Left ventricle myocardium inferior (tissue), 1 donor: ENCODE measurements around the gene ACOT13. TPM values are rescaled to one million over a fixed set of nuclear protein-coding genes. Genes with fewer than 3 reads are reported as not detected.
"Not testable (repeated sequence)": the region's sequence is repeated elsewhere in the genome, so short reads cannot be mapped to it uniquely, and the experiment has no call there.

Experiments used
- DNase-seq: peaks from one replicate; pipeline ENCODE4 v3.0.0-alpha.2; 2020
- H3K27ac ChIP-seq: fragments of 200-600 bp; replicated peaks from 2 replicates; pipeline ENCODE4 v1.8.0; 2021
- H3K27me3 ChIP-seq: fragments of 200-600 bp; 2 replicates; pipeline ENCODE4 v1.8.0; 2021; ENCODE audit warnings: low read depth
- H3K36me3 ChIP-seq: fragments of 200-600 bp; 2 replicates; pipeline ENCODE4 v1.8.0; 2021
- H3K4me1 ChIP-seq: fragments of 200-600 bp; 2 replicates; pipeline ENCODE4 v1.8.0; 2021
- H3K4me3 ChIP-seq: fragments of 200-600 bp; 2 replicates; pipeline ENCODE4 v1.8.0; 2021; ENCODE audit warnings: mild to moderate bottlenecking, moderate library complexity
- H3K9me3 ChIP-seq: fragments of 200-600 bp; replicated peaks from 2 replicates; pipeline ENCODE4 v1.8.0; 2021
- CTCF ChIP-seq: fragments of 200-600 bp; IDR thresholded peaks from 2 replicates; pipeline ENCODE4 v1.8.0; 2021; ENCODE audit warnings: antibody characterized with exemption, mild to moderate bottlenecking, borderline replicate concordance
- intact Hi-C: fragments of 100-400 bp; cut with micrococcal nuclease; formaldehyde crosslinking; loops from one replicate; pipeline ENCODE4 v1.11.0; 2022
- total RNA-seq: library from RNA; stranded (reverse); fragmentation: NEBNext Ultra II Directional; extraction: Animal tissue kit (Norgen Biotek cat#: 25700); gene quantifications from one replicate; pipeline ENCODE4 v1.2.1, GENCODE V29; 2021
- donor health status: DM: no; HTN: yes; CAD: no; lungs with severe emphysema.

ACOT13 gene
- total RNA-seq, 1 donor from 2014 or later: 59.2 TPM

- Histone ChIP-seq H3K36me3 (peaks cover 55% of the 10 kb centered on the region), H3K4me1 (no peaks in the 10 kb centered on the region)
- no peak for TF ChIP-seq CTCF
Measured at GRCh38 chr6:24655215-24655614, 11.7 kb upstream of the ACOT13 start.

DNA sequence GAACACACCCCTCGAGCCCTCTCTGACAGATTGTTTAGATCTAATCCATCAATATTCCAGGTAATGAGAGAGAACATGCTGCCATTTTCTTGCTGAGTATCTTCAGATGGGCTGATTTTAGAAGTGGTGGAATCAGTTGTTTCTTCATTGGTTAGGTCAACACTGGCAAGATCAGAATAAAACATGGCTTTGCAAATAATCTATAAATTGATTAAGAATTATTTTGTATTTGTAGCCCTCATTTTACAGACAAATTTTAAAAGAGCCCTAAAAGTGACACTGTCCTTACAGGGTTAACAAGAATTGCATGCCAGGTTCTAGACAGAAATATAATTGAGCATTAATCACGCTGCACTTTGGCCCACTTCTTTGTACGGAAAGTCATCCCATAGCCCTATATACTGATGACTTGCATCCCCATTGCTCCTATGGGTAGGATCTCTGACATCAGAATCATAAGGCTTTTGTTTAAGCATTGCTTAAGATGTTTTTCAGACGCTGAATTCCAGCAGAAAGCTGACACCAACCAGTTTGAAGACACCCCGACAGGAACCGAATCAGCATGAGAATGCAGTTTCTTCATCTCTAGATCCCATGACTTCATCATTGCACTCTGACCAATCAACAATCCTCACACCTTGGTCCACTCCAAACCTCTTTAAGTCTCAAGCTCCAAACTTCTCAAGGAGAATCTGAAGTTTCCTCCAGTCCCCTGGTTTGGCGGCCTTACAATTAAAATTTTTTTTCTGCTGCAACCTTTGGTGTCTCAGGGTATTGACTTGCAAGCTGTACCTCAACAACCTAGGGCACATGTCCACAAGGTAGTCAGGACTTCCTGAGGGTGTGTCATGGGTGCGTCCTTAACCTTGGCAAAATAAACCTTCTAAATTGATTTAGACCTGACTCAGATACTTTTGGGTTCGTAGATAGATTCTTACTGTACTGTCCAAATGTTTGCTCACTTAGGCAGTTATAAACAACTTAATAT lies 8.0 kb upstream of the ACOT13 start:
- no peaks in the 10 kb centered on the region for H3K9me3 ChIP-seq
- DNase-seq: no peak
- H3K36me3 ChIP-seq: peaks cover 39% of the 10 kb centered on the region
- intact Hi-C loops: no loop called here
- no peak for TF ChIP-seq CTCF
- no peak overlapping the region for H3K27ac ChIP-seq
- no peak overlapping the region for H3K4me3 ChIP-seq
- H3K27me3 ChIP-seq: no peaks in the 10 kb centered on the region
- peaks cover 12% of the 10 kb centered on the region for H3K4me1 ChIP-seq

More at GRCh38 chr6:24655215-24655614, 11.7 kb upstream of the ACOT13 start:
- intact Hi-C loops: no loop called here
- DNase-seq: no peak
- H3K4me3 ChIP-seq: no peak overlapping the region
- H3K9me3 ChIP-seq: no peaks in the 10 kb centered on the region
- no peak overlapping the region for H3K27ac ChIP-seq
- no peaks in the 10 kb centered on the region for H3K27me3 ChIP-seq

DNA sequence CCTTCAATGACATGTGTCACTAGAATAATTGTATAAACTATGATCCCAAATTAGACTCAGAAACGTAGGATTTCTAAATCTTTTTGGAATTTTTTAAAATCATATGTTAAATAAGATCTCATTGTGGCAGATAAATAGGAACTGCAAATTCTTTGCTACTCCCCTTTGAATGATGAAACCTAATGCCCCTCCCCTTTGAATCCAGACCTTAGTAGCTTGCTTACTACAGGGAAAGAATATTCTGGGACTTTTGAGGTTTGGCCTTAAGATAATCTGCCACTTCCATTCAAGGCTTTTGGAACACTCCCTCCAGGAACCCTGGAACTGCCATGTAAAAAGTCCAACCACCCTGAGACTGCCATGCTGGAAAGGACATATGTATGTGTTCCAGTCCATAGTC lies 7.3 kb upstream of the ACOT13 start:
- intact Hi-C loops: no loop called here
- peaks cover 17% of the 10 kb centered on the region for H3K4me1 ChIP-seq
- H3K27ac ChIP-seq: no peak overlapping the region
- no peaks in the 10 kb centered on the region for H3K9me3 ChIP-seq
- no peak overlapping the region for H3K4me3 ChIP-seq
- peaks cover 37% of the 10 kb centered on the region for H3K36me3 ChIP-seq
- no peak for DNase-seq
- H3K27me3 ChIP-seq: no peaks in the 10 kb centered on the region
- TF ChIP-seq CTCF: no peak

GRCh38 chr6:24660105-24660504 lies 6.8 kb upstream of the ACOT13 start:
- no peaks in the 10 kb centered on the region for H3K27me3 ChIP-seq
- H3K4me1 ChIP-seq: peaks cover 23% of the 10 kb centered on the region
- intact Hi-C loops: no loop called here
- no peak for TF ChIP-seq CTCF
- H3K9me3 ChIP-seq: no peaks in the 10 kb centered on the region
- DNase-seq: no peak
- H3K27ac ChIP-seq: no peak overlapping the region
- H3K36me3 ChIP-seq: peaks cover 34% of the 10 kb centered on the region
- no peak overlapping the region for H3K4me3 ChIP-seq

DNA sequence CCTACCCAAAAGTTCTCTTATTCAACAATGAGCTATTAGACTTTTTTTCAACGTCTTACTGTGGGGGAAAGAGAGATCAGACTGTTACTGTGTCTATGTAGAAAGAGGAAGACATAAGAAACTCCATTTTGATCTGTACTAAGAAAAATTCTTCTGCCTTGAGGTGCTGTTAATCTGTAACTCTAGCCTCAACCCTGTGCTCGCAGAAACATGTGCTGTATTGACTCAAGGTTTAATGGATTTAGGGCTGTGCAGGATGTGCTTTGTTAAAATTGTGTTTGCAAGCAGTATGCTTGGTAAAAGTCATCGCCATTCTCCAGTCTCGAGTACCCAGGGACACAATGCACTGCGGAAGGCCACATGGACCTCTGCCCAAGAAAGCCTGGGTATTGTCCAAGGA lies 5.1 kb upstream of the ACOT13 start:
- Histone ChIP-seq H3K36me3 (peaks cover 28% of the 10 kb centered on the region), H3K4me1 (peaks cover 38% of the 10 kb centered on the region)
- H3K27ac ChIP-seq, DNase-seq, H3K4me3 ChIP-seq, H3K27me3 ChIP-seq, H3K9me3 ChIP-seq, intact Hi-C loops: not testable (repeated sequence)

GRCh38 chr6:24662236-24662635 lies 4.6 kb upstream of the ACOT13 start:
- H3K27me3 ChIP-seq: no peaks in the 10 kb centered on the region
- no peak overlapping the region for H3K4me3 ChIP-seq
- TF ChIP-seq CTCF: no peak
- H3K36me3 ChIP-seq: peaks cover 23% of the 10 kb centered on the region
- intact Hi-C loops: no loop called here
- no peak for DNase-seq
- H3K4me1 ChIP-seq: peaks cover 41% of the 10 kb centered on the region
- H3K9me3 ChIP-seq: no peaks in the 10 kb centered on the region
- H3K27ac ChIP-seq: no peak overlapping the region
